H1 (cell line): ENCODE results near the gene PRRT2.
"Not testable (repeated sequence)": the region's sequence is repeated elsewhere in the genome, so short reads cannot be mapped to it uniquely, and the experiment has no call there.

Source experiments
- CREB1 ChIP-seq: IDR thresholded peaks from 2 replicates; pipeline ENCODE4 v1.6.1; 2012; ENCODE audit warnings: inconsistent platforms
- CTCF ChIP-seq, 3 experiments: IDR thresholded peaks; 1 replicate in 2 of 3; 2 replicates in 1 of 3; pipeline versions ENCODE4 v1.5.1 to v1.6.1; 2011; ENCODE audit warnings: low read length in 3 of 3, mild to moderate bottlenecking in 3 of 3, inconsistent platforms in 2 of 3, low read depth in 1 of 3, moderate library complexity in 1 of 3; ENCODE audit not compliant: insufficient read depth in 1 of 3; ENCODE audit errors: control extremely low read depth in 1 of 3
- HDAC2 ChIP-seq, 2 experiments: fragments of 300-600 bp in 1 of 2; sonication (generic) in 1 of 2; IDR thresholded peaks; 2 replicates each; pipeline ENCODE4 v1.6.1; 2011 to 2012; ENCODE audit warnings: low read depth in 2 of 2, low read length in 2 of 2, mild to moderate bottlenecking in 2 of 2, moderate library complexity in 2 of 2, borderline replicate concordance in 1 of 2, inconsistent platforms in 1 of 2
- POLR2A ChIP-seq, 2 experiments: IDR thresholded peaks; 1 replicate in 1 of 2; 2 replicates in 1 of 2; pipeline ENCODE4 v1.6.1; 2011; ENCODE audit warnings: low read depth in 2 of 2, low read length in 2 of 2, mild to moderate bottlenecking in 2 of 2; ENCODE audit errors: control extremely low read depth in 1 of 2
- POLR2AphosphoS5 ChIP-seq: IDR thresholded peaks from 2 replicates; pipeline ENCODE4 v1.6.1; 2011; ENCODE audit warnings: low read depth, low read length
- RFX5 ChIP-seq: IDR thresholded peaks from 2 replicates; pipeline ENCODE4 v1.6.1; 2011; ENCODE audit warnings: low read depth, low read length, improper control_type of control experiment, borderline replicate concordance
- SIN3A ChIP-seq, 2 experiments: IDR thresholded peaks in 1 of 2; conservative IDR thresholded peaks in 1 of 2; 2 replicates each; pipeline ENCODE4 v1.6.1; 2011 to 2012; ENCODE audit warnings: low read length in 2 of 2, improper control_type of control experiment in 1 of 2, low read depth in 1 of 2, mild to moderate bottlenecking in 1 of 2
- TF ChIP-seq, protein P1 (sequence below): IDR thresholded peaks from 2 replicates; pipeline ENCODE4 v1.6.1; 2012; ENCODE audit warnings: inconsistent platforms

GRCh38 chr16:29833219-29833618 is 21.2 kb downstream of the PRRT2 start:
- TF ChIP-seq HDAC2 (IDR thresholded peaks at IDR 0.05; ENCODE audit: borderline replicate concordance in 1 of 2, low read depth in 2 of 2, low read length in 2 of 2); CTCF (IDR thresholded peaks at IDR 0.05; ENCODE audit: control extremely low read depth in 1 of 3, insufficient read depth in 1 of 3, low read depth in 1 of 3, low read length in 3 of 3); CREB1; POLR2AphosphoS5; RFX5; POLR2A (IDR thresholded peaks at IDR 0.05; ENCODE audit: control extremely low read depth in 1 of 2, low read depth in 2 of 2, low read length in 2 of 2); SIN3A (conservative IDR thresholded peaks at IDR 0.05 in 1 of 2, IDR thresholded peaks at IDR 0.05 in 1 of 2; ENCODE audit: low read depth in 1 of 2, low read length in 2 of 2): not testable (repeated sequence)
- TF ChIP-seq, protein P1, sequence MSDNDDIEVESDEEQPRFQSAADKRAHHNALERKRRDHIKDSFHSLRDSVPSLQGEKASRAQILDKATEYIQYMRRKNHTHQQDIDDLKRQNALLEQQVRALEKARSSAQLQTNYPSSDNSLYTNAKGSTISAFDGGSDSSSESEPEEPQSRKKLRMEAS: not testable (repeated sequence)
